ENCODE data around the gene ZP1.

DNA sequence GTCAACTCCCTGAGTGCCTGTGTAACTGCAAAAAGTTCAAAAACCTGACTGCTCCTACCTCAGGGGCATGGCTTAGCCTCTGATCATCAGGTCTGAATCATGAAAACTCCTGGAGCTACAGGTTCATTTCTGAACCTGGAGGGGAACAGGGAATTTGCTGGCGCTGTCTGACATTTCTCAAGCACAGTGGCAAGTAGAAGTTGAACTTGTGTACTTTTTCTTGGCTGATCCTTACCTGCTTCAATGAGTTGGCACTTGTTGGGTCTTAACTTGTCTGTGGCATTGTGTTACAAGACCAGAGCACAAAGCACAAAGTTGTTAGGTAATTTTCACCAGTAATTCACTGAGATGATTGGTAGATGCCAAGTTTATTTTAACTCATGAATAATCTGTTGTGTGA is 49.9 kb downstream of the ZP1 start:
- TF ChIP-seq, protein P1, sequence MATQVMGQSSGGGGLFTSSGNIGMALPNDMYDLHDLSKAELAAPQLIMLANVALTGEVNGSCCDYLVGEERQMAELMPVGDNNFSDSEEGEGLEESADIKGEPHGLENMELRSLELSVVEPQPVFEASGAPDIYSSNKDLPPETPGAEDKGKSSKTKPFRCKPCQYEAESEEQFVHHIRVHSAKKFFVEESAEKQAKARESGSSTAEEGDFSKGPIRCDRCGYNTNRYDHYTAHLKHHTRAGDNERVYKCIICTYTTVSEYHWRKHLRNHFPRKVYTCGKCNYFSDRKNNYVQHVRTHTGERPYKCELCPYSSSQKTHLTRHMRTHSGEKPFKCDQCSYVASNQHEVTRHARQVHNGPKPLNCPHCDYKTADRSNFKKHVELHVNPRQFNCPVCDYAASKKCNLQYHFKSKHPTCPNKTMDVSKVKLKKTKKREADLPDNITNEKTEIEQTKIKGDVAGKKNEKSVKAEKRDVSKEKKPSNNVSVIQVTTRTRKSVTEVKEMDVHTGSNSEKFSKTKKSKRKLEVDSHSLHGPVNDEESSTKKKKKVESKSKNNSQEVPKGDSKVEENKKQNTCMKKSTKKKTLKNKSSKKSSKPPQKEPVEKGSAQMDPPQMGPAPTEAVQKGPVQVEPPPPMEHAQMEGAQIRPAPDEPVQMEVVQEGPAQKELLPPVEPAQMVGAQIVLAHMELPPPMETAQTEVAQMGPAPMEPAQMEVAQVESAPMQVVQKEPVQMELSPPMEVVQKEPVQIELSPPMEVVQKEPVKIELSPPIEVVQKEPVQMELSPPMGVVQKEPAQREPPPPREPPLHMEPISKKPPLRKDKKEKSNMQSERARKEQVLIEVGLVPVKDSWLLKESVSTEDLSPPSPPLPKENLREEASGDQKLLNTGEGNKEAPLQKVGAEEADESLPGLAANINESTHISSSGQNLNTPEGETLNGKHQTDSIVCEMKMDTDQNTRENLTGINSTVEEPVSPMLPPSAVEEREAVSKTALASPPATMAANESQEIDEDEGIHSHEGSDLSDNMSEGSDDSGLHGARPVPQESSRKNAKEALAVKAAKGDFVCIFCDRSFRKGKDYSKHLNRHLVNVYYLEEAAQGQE (IDR thresholded peaks at IDR 0.05; ENCODE audit: unreplicated experiment): no peak
- TF ChIP-seq, protein P2, sequence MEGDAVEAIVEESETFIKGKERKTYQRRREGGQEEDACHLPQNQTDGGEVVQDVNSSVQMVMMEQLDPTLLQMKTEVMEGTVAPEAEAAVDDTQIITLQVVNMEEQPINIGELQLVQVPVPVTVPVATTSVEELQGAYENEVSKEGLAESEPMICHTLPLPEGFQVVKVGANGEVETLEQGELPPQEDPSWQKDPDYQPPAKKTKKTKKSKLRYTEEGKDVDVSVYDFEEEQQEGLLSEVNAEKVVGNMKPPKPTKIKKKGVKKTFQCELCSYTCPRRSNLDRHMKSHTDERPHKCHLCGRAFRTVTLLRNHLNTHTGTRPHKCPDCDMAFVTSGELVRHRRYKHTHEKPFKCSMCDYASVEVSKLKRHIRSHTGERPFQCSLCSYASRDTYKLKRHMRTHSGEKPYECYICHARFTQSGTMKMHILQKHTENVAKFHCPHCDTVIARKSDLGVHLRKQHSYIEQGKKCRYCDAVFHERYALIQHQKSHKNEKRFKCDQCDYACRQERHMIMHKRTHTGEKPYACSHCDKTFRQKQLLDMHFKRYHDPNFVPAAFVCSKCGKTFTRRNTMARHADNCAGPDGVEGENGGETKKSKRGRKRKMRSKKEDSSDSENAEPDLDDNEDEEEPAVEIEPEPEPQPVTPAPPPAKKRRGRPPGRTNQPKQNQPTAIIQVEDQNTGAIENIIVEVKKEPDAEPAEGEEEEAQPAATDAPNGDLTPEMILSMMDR (conservative IDR thresholded peaks at IDR 0.05; ENCODE audit: low read depth in 2 of 2): no peak
- TF ChIP-seq POLR2AphosphoS5 (IDR thresholded peaks at IDR 0.05; ENCODE audit: low read depth) (no peak), EZH2 (IDR thresholded peaks at IDR 0.05; ENCODE audit: low read depth, unreplicated experiment) (no peak), JUNB (IDR thresholded peaks at IDR 0.05; ENCODE audit: unreplicated experiment) (no peak), ZNF114 (CRISPR knock-in tag; IDR thresholded peaks at IDR 0.05) (no peak), ZNF331 (CRISPR knock-in tag; IDR thresholded peaks at IDR 0.05; ENCODE audit: low read depth) (no peak), EZH2phosphoT487 (IDR thresholded peaks at IDR 0.05; ENCODE audit: unreplicated experiment) (no peak), STAT1 (IDR thresholded peaks at IDR 0.05; ENCODE audit: unreplicated experiment) (no peak), CREB1 (CRISPR knock-in tag; IDR thresholded peaks at IDR 0.05; ENCODE audit: low read depth) (no peak), ETS1 (IDR thresholded peaks at IDR 0.05) (no peak)

All from GM23338 (cell line).